Caco-2 (cell line): Measurements from ENCODE around the gene KCNK3. TPM values are rescaled to one million over a fixed set of nuclear protein-coding genes. Genes with fewer than 3 reads are reported as not detected.

ENCODE experiments used
- BruUV-seq: library from RNA; stranded (reverse); fragments of 400-500 nt; replicated peaks from 2 replicates; lab custom pipeline; 2021; lab: Mats Ljungman, UMichigan
- CTCF ChIA-PET: fragments of 300-600 bp; sonication (Branson Sonifier 250); formaldehyde crosslinking; loops from one replicate; lab custom pipeline; 2022; ENCODE audit warnings: antibody characterized with exemption; lab: Charles Lee
- POLR2A ChIA-PET: fragments of 300-600 bp; sonication (Branson Sonifier 250); formaldehyde crosslinking; loops from one replicate; lab custom pipeline; 2022; ENCODE audit warnings: antibody characterized with exemption; lab: Charles Lee
- DNase-seq, 2 experiments: peaks; one replicate each; pipeline versions ENCODE4 v3.0.0 to v3.0.0-alpha.2; 2020 to 2022
- H3K27me3 ChIP-seq: replicated peaks from 2 replicates; pipeline ENCODE4 v1.6.0; 2011; ENCODE audit warnings: low read length; ENCODE audit not compliant: control insufficient read depth, insufficient read depth
- H3K36me3 ChIP-seq: 2 replicates; pipeline ENCODE4 v1.5.1; 2011; ENCODE audit warnings: low read length; ENCODE audit not compliant: control insufficient read depth, insufficient read depth
- H3K4me1 ChIP-seq: fragments of 250-450 bp; sonication (Bioruptor Pico); 2 replicates; pipeline ENCODE4 v1.5.1; 2020; ENCODE audit warnings: mild to moderate bottlenecking
- H3K4me3 ChIP-seq: 2 replicates; pipeline ENCODE4 v1.5.1; 2011; ENCODE audit warnings: low read depth, mild to moderate bottlenecking, control low read depth, low read length
- H3K9me3 ChIP-seq: fragments of 250-450 bp; sonication (Bioruptor Pico); 2 replicates; pipeline ENCODE4 v1.5.1; 2020; ENCODE audit warnings: mild to moderate bottlenecking, moderate library complexity
- H3K27ac Mint-ChIP-seq: one replicate; pipeline ENCODE4 v1.8.0; 2022; ENCODE audit warnings: mixed read lengths; ENCODE audit not compliant: unreplicated experiment
- H3K27me3 Mint-ChIP-seq: one replicate; pipeline ENCODE4 v1.8.0; 2022; ENCODE audit warnings: mixed read lengths; ENCODE audit not compliant: insufficient read depth, unreplicated experiment
- H3K36me3 Mint-ChIP-seq: one replicate; pipeline ENCODE4 v1.8.0; 2022; ENCODE audit warnings: mild to moderate bottlenecking, mixed read lengths; ENCODE audit not compliant: insufficient read depth, unreplicated experiment
- H3K4me1 Mint-ChIP-seq: one replicate; pipeline ENCODE4 v1.8.0; 2022; ENCODE audit warnings: low read depth, mixed read lengths; ENCODE audit not compliant: unreplicated experiment
- H3K4me3 Mint-ChIP-seq: one replicate; pipeline ENCODE4 v1.8.0; 2022; ENCODE audit warnings: mild to moderate bottlenecking, moderate library complexity, mixed read lengths; ENCODE audit not compliant: unreplicated experiment
- H3K9me3 Mint-ChIP-seq: one replicate; pipeline ENCODE4 v1.8.0; 2022; ENCODE audit warnings: mixed read lengths; ENCODE audit not compliant: unreplicated experiment
- CTCF ChIP-seq, 2 experiments: fragments of 200-600 bp in 1 of 2; IDR thresholded peaks; 1 replicate in 1 of 2; 2 replicates in 1 of 2; pipeline versions ENCODE4 v1.5.1 to v1.8.0; 2011 to 2022; ENCODE audit warnings: antibody characterized with exemption in 1 of 2, control low read depth in 1 of 2, inconsistent platforms in 1 of 2, low read depth in 1 of 2, low read length in 1 of 2, mild to moderate bottlenecking in 1 of 2, moderate library complexity in 1 of 2; ENCODE audit not compliant: insufficient read depth in 1 of 2, severe bottlenecking in 1 of 2, unreplicated experiment in 1 of 2
- intact Hi-C: fragments of 100-400 bp; cut with micrococcal nuclease; formaldehyde crosslinking; loops from one replicate; pipeline ENCODE4 v1.10.0; 2022; ENCODE audit not compliant: unreplicated experiment
- total RNA-seq: library from RNA; stranded (reverse); gene quantifications from 2 replicates; pipeline ENCODE4 v1.2.3, GENCODE V29; 2022

KCNK3 gene
- total RNA-seq, 1 experiment from 2014 or later, result 0.36 TPM

DNA sequence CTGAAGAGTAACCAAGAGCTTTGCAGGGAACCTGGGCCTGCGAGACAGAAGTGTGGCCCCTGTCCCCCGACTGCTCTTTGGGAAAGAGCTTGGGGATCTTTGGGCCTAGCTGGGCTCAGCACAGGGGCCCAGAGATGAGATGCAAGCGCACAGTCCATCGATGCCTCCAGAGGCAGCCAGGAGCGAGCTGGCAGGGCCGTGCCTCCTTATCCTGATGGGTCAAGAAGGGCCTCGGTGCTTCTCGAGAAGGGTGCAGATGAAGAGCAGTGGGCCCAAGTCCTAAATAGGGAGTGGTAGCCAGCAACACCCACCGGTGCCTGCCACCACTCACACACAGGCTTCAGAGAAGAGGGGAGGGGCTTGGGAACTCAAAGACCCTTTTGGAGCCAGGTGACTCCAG lies 17.6 kb downstream of the KCNK3 start:
- DNase-seq, result no peak
- POLR2A ChIA-PET, result no interaction called here

DNA sequence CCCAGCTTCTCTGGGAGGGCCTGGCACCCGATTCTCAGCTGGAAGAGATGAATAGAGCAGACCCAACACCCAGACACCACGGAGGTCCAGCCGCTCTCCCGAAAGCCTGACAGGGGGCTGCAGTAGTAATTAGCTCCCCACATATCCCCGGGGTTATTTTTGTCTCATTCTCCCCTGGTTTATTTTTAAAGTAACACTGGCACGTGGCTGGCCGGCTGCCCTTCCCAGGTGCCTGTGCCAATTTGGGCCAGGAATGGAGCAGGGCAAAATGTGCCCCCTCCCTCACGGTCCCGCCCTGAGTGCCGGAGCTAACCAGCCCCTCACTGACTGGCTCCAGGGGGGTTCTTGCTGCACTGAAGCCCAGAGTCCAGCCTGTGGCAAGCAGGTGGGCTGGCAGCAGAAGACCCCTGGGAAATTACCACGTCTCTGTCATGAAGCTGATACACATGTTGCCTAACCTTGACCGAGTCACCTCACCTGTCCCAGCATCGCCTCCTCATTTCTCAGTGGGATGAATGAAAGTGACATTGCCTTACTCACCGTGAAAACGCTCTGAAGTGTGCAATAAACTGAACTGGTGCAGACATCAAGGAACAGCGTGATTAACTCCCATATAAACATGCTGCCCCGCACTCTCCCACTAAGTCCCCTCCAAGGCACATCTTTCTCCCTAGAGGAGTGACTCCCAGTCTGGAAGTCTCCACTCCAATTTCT lies 18.4 kb downstream of the KCNK3 start:
- no peak overlapping the region for H3K4me3 ChIP-seq
- H3K9me3 ChIP-seq, result no peaks in the 10 kb centered on the region
- no TSS peak for BruUV-seq
- Mint-ChIP-seq H3K4me3 (no peak overlapping the region), H3K4me1 (peaks cover 22% of the 10 kb centered on the region), H3K27me3 (no peaks in the 10 kb centered on the region), H3K36me3 (no peaks in the 10 kb centered on the region), H3K9me3 (no peaks in the 10 kb centered on the region), H3K27ac (no peak overlapping the region)
- TF ChIP-seq CTCF (IDR thresholded peaks at IDR 0.05; ENCODE audit: insufficient read depth in 1 of 2, low read depth in 1 of 2, low read length in 1 of 2, severe bottlenecking in 1 of 2, unreplicated experiment in 1 of 2), result no peak
- H3K27me3 ChIP-seq, result no peaks in the 10 kb centered on the region
- intact Hi-C loops, result no loop called here
- DNase-seq, result no peak
- peaks cover 54% of the 10 kb centered on the region for H3K4me1 ChIP-seq
- POLR2A ChIA-PET, result no interaction called here
- CTCF ChIA-PET, result no interaction called here
- no peaks in the 10 kb centered on the region for H3K36me3 ChIP-seq

More for the DNA sequence above, 17.6 kb downstream of the KCNK3 start:
- H3K4me1 ChIP-seq, result peaks cover 56% of the 10 kb centered on the region
- no peak overlapping the region for H3K4me3 ChIP-seq
- no peak for TF ChIP-seq CTCF (IDR thresholded peaks at IDR 0.05; ENCODE audit: insufficient read depth in 1 of 2, low read depth in 1 of 2, low read length in 1 of 2, severe bottlenecking in 1 of 2, unreplicated experiment in 1 of 2)
- H3K36me3 ChIP-seq, result no peaks in the 10 kb centered on the region
- CTCF ChIA-PET, result interaction anchor here (1.0 kb wide), 1 partner anchor 103 kb away, joined by 3 read pairs; no protein-coding TSS in a partner anchor
- H3K4me3 Mint-ChIP-seq, result no peak overlapping the region
- no peaks in the 10 kb centered on the region for H3K9me3 Mint-ChIP-seq
- no TSS peak for BruUV-seq
- H3K27me3 ChIP-seq, result no peaks in the 10 kb centered on the region
- intact Hi-C loops, result no loop called here
- H3K36me3 Mint-ChIP-seq, result no peaks in the 10 kb centered on the region
- H3K27ac Mint-ChIP-seq, result no peak overlapping the region
- H3K9me3 ChIP-seq, result no peaks in the 10 kb centered on the region
- peaks cover 22% of the 10 kb centered on the region for H3K4me1 Mint-ChIP-seq
- H3K27me3 Mint-ChIP-seq, result no peaks in the 10 kb centered on the region

GRCh38 chr2:26711457-26712161 lies 19.1 kb downstream of the KCNK3 start:
- TF ChIP-seq CTCF (IDR thresholded peaks at IDR 0.05; ENCODE audit: insufficient read depth in 1 of 2, low read depth in 1 of 2, low read length in 1 of 2, severe bottlenecking in 1 of 2, unreplicated experiment in 1 of 2), result no peak
- ChIA-PET CTCF (no interaction called here), POLR2A (no interaction called here)
- Histone ChIP-seq H3K27me3 (no peaks in the 10 kb centered on the region), H3K36me3 (no peaks in the 10 kb centered on the region), H3K4me1 (peaks cover 53% of the 10 kb centered on the region), H3K4me3 (no peak overlapping the region), H3K9me3 (no peaks in the 10 kb centered on the region)
- no peak for DNase-seq
- Mint-ChIP-seq H3K9me3 (no peaks in the 10 kb centered on the region), H3K4me1 (peaks cover 29% of the 10 kb centered on the region), H3K36me3 (no peaks in the 10 kb centered on the region), H3K27ac (no peak overlapping the region), H3K4me3 (no peak overlapping the region), H3K27me3 (no peaks in the 10 kb centered on the region)
- no TSS peak for BruUV-seq
- intact Hi-C loops, result no loop called here
